K562 (cell line): ENCODE results near the gene OGFR. TPM values are rescaled to one million over a fixed set of nuclear protein-coding genes. Genes with fewer than 3 reads are reported as not detected.
A peak's percentile ranks its signal among the peaks of the same experiment; 100 is the strongest.

Experiments
- E2F3 ChIP-seq: fragments of 250-450 bp; sonication (Bioruptor Pico); IDR thresholded peaks from 2 replicates; pipeline ENCODE4 v1.4.0; 2020; ENCODE audit warnings: mild to moderate bottlenecking
- E2F5 ChIP-seq: sonication (generic); formaldehyde crosslinking; IDR thresholded peaks from 2 replicates; pipeline ENCODE4 v1.8.0; 2022; ENCODE audit warnings: mild to moderate bottlenecking, missing genetic modification reagents
- POLR2H ChIP-seq: IDR thresholded peaks from 2 replicates; pipeline ENCODE4 v1.6.1; 2016; ENCODE audit warnings: missing genetic modification characterization, low read depth, mild to moderate bottlenecking, control low read depth, missing compliant biosample characterization, moderate library complexity
- POLR3G ChIP-seq: IDR thresholded peaks from 2 replicates; pipeline ENCODE4 v1.6.1; 2011; ENCODE audit not compliant: insufficient read length, insufficient replicate concordance; ENCODE audit errors: extremely low read depth
- PURB ChIP-seq: sonication (generic); formaldehyde crosslinking; IDR thresholded peaks from 2 replicates; pipeline ENCODE4 v1.9.0; 2021; ENCODE audit warnings: low read depth, mild to moderate bottlenecking, missing genetic modification reagents
- SAP30 ChIP-seq: fragments of 200-600 bp; sonication (generic); IDR thresholded peaks from 2 replicates; pipeline ENCODE4 v1.6.1; 2012; ENCODE audit warnings: borderline replicate concordance, low read depth, mild to moderate bottlenecking, moderate library complexity, low read length, control low read depth, inconsistent platforms; ENCODE audit not compliant: insufficient read depth, poor library complexity, severe bottlenecking
- SNRNP70 ChIP-seq: fragments of 200-400 bp; formaldehyde crosslinking; optimal IDR thresholded peaks from 2 replicates; pipeline ENCODE3; 2017; ENCODE audit warnings: low read depth, low read length
- STAT5A ChIP-seq: IDR thresholded peaks from 2 replicates; pipeline ENCODE4 v1.6.1; 2012; ENCODE audit warnings: low read length, inconsistent platforms, borderline replicate concordance
- ZNF277 ChIP-seq: fragments of 250-450 bp; sonication (Bioruptor Pico); IDR thresholded peaks from 2 replicates; pipeline ENCODE4 v1.8.0; 2022; ENCODE audit warnings: inconsistent platforms, mild to moderate bottlenecking, moderate library complexity, borderline replicate concordance
- ZNF512 ChIP-seq: IDR thresholded peaks from 2 replicates; pipeline ENCODE4 v1.6.1; 2016; ENCODE audit warnings: missing genetic modification characterization, missing compliant biosample characterization
- polyA plus RNA-seq, 8 experiments: library from polyadenylated mRNA; depleted of rRNA in 4 of 8; stranded (reverse) in 5 of 8; unstranded in 3 of 8; fragments of >200 nt; fragmentation: Nextera tagmentation in 2 of 8; fragmentation: Illumina TruSeq in 1 of 8; extraction: Ambion mirVana in 2 of 8; extraction: Trizol in 1 of 8; gene quantifications; 2 replicates each; pipeline versions ENCODE4 v1.2.1 to v1.2.3, GENCODE V29; 2011 to 2014; ENCODE audit warnings: inconsistent platforms in 1 of 8, missing spikeins in 1 of 8
- total RNA-seq, 7 experiments: library from RNA; depleted of rRNA in 6 of 7; stranded (reverse); fragments of >200 nt in 6 of 7; fragmentation: Illumina TruSeq in 2 of 7; extraction: Trizol in 2 of 7; gene quantifications; 2 replicates each; pipeline versions ENCODE4 v1.2.1 to v1.2.3, GENCODE V29; 2011 to 2021; ENCODE audit warnings: low replicate concordance in 1 of 7
- TF ChIP-seq, protein P1 (sequence below), 2 experiments: fragments of 450-650 bp; formaldehyde crosslinking in 1 of 2; IDR thresholded peaks; 2 replicates each; pipeline versions ENCODE4 v1.4.0 to v1.6.1; 2014 to 2020; ENCODE audit warnings: mild to moderate bottlenecking in 2 of 2, borderline replicate concordance in 1 of 2, low read depth in 1 of 2

Gene OGFR
- total and polyA plus RNA-seq, 9 of the 15 experiments (the other 6 are each of a cell fraction or from before 2014, with no cell fraction given): 0.39 to 56.3 (median 17.5) TPM

- TF ChIP-seq, protein P1, sequence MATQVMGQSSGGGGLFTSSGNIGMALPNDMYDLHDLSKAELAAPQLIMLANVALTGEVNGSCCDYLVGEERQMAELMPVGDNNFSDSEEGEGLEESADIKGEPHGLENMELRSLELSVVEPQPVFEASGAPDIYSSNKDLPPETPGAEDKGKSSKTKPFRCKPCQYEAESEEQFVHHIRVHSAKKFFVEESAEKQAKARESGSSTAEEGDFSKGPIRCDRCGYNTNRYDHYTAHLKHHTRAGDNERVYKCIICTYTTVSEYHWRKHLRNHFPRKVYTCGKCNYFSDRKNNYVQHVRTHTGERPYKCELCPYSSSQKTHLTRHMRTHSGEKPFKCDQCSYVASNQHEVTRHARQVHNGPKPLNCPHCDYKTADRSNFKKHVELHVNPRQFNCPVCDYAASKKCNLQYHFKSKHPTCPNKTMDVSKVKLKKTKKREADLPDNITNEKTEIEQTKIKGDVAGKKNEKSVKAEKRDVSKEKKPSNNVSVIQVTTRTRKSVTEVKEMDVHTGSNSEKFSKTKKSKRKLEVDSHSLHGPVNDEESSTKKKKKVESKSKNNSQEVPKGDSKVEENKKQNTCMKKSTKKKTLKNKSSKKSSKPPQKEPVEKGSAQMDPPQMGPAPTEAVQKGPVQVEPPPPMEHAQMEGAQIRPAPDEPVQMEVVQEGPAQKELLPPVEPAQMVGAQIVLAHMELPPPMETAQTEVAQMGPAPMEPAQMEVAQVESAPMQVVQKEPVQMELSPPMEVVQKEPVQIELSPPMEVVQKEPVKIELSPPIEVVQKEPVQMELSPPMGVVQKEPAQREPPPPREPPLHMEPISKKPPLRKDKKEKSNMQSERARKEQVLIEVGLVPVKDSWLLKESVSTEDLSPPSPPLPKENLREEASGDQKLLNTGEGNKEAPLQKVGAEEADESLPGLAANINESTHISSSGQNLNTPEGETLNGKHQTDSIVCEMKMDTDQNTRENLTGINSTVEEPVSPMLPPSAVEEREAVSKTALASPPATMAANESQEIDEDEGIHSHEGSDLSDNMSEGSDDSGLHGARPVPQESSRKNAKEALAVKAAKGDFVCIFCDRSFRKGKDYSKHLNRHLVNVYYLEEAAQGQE (IDR thresholded peaks at IDR 0.05; ENCODE audit: borderline replicate concordance): peak; percentile 53
- TF ChIP-seq, protein P1 (CRISPR knock-in tag; IDR thresholded peaks at IDR 0.05; ENCODE audit: low read depth): peak; percentile 78; the same call in 1 of the 2 replicates
- TF ChIP-seq STAT5A (no peak), E2F5 (CRISPR knock-in tag) (no peak), ZNF277 (no peak), PURB (CRISPR knock-in tag) (no peak), SNRNP70 (no peak), ZNF512 (tag) (no peak), SAP30 (peak; percentile 42), POLR2H (no peak; the same call in none of the 2 replicates), E2F3 (no peak; the same call in 1 of the 2 replicates), POLR3G (no peak)
Measured at GRCh38 chr20:62794007-62794724, 10.5 kb upstream of the OGFR start (continued).
